GM12872 (cell line): Measurements from ENCODE around the gene TMEM182.

Source experiments
- TF ChIP-seq, protein P1 (sequence below): IDR thresholded peaks from 3 replicates; pipeline ENCODE4 v1.5.1; 2011; ENCODE audit warnings: low read depth, mild to moderate bottlenecking, low read length, moderate library complexity; ENCODE audit not compliant: insufficient read depth

The TMEM182 gene

DNA sequence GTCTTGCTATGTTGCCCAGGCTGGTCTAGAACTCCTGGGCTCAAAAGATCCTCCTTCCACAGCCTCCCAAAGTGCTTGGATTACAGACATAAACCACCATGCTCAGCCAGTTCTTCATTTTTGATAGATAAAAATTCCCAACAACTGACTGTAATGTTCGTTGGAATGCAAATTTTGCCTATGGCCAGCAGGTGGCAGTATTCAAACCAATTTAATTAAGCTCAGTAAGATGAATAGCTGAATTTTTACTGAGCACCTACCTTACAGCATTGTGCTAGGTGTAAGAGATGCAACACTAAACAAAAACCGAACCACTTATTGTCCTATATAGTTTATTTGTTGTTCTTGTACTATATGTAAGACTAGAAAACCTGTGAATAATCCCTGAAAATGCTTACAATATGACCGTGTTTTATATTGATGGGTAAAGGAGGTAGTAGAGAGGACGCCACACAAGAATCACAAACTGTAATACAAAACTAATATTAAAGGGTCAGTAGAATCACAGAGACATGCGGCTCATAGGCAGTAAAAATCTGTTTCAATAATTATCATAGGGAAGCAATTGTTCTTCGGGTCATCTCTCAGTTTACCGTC, 8.2 kb upstream of the TMEM182 start:
- TF ChIP-seq, protein P1, sequence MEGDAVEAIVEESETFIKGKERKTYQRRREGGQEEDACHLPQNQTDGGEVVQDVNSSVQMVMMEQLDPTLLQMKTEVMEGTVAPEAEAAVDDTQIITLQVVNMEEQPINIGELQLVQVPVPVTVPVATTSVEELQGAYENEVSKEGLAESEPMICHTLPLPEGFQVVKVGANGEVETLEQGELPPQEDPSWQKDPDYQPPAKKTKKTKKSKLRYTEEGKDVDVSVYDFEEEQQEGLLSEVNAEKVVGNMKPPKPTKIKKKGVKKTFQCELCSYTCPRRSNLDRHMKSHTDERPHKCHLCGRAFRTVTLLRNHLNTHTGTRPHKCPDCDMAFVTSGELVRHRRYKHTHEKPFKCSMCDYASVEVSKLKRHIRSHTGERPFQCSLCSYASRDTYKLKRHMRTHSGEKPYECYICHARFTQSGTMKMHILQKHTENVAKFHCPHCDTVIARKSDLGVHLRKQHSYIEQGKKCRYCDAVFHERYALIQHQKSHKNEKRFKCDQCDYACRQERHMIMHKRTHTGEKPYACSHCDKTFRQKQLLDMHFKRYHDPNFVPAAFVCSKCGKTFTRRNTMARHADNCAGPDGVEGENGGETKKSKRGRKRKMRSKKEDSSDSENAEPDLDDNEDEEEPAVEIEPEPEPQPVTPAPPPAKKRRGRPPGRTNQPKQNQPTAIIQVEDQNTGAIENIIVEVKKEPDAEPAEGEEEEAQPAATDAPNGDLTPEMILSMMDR, result peak; percentile 68

DNA sequence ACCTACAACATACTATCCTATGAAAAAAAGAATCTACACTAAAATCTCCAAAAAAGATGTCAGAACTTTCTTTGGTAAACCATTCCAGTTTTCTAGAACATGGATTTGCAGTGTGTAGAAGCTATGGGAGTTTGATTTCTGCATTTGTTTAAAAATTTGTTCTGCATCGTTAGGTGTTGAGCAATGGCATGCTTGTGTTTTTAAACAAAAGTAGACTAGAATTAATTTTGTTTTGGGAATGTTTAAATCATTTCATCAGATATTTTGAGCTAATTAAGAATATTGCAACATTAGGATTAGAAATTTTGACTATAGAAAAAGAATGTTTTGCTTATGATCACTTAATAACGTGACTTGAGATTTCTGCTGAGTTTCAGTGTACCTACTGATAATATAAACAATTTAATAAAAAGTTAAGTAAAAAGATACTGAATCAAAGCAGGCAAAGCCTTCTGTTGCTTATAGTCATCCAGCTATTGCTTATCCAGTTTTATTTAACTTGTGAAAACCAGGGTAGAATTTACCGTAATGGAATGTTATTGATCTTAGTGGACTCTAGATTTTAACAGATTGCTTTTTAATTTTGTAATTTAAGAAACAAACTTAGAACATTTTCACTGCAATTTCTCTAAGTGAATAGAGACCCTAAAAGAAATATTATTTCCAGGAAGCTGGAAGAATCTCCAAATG, 7.2 kb upstream of the TMEM182 start:
- TF ChIP-seq, protein P1, result no peak

- TF ChIP-seq, protein P1, result no peak
Observed at GRCh38 chr2:102755284-102755683, 6.5 kb upstream of the TMEM182 start.

DNA sequence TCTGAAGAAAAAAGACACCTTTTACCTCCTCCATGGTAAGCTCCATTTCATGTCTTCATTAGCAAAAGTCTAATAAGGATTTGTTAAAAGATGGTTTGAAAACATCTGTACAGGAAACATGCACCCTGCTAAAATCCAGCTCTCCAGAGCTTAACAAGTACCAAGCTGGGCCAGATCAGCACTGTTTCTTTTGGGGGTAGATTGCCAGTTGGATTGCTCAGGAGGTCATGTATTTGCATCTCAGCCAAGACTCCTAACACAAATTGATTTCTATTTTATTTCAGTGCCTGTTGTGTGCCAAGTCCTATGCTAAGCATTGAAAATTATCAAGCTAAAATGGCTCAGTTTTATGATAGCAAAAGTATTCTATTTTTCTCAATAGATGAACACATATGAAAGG, 3.4 kb upstream of the TMEM182 start:
- TF ChIP-seq, protein P1, result no peak

DNA sequence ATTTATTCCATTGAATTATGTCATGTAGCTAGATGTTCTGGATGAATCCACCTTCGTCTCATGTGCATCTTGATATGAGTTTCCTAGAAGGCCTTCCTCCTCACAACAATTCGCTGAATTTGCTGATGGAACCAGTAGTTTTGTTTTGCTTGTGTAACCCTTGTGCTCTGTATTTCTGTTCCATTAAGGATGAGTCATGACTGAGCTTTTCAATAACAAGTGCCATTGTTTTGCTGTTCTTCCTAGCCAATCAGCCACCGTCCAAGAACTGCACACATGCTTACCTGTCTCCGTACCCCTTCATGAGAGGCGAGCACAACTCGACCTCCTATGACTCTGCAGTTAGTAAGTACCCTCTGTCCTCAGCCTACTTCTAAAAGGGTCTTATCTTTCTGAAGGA, 2.3 kb downstream of the TMEM182 start:
- TF ChIP-seq, protein P1, result no peak

DNA sequence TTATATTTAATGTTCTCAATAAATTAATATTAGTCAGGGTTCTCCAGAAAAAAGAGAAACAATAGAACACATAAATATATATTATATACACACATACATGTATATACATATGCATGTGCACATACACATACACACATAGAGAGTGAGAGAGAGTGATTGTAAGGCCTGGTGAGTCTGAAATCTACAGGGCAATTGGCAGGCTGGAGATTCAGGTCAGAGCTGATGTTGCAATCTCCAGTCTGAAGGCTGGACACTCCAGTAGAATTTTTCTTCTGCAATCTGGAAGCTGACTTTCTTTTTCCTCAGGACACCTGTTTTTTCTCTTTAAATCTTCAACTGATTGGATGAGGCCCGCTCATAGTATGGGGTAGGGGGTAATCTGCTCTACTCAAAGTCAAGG, 3.2 kb downstream of the TMEM182 start:
- TF ChIP-seq, protein P1, result no peak

DNA sequence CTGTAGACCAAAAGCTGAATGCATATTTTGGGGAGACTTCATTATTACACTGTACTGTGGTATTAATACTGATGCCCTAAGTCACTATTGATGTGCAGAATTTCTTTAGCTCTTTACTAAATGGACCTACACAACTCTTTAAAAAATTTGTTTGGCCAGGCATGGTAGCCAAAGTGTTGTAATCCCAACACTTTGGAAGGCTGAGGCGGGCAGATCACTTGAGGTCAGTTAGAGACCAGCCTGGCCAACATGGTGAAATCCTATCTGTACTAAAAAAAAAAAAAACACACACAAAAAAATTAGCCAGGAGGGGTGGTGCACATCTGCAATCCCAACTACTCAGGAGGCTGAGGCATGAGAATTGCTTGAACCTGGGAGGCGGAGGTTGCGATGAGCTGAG, 6.4 kb downstream of the TMEM182 start:
- TF ChIP-seq, protein P1, result no peak
